ENCODE results near the gene CACNB2.

GRCh38 chr10:18303851-18304801, 163.9 kb downstream of the CACNB2 start:
- TF ChIP-seq CTCF (IDR thresholded peaks at IDR 0.05) (no peak), EP300 (IDR thresholded peaks at IDR 0.05) (no peak)

All from gastroesophageal sphincter (tissue), 3 donors.